GM15510 (cell line): ENCODE data around the gene ACP7.

Experiments used
- POLR2A ChIP-seq: IDR thresholded peaks from 3 replicates; pipeline ENCODE4 v1.6.1; 2011; ENCODE audit warnings: borderline replicate concordance; ENCODE audit not compliant: insufficient read length; ENCODE audit errors: extremely low read depth

ACP7 gene

DNA sequence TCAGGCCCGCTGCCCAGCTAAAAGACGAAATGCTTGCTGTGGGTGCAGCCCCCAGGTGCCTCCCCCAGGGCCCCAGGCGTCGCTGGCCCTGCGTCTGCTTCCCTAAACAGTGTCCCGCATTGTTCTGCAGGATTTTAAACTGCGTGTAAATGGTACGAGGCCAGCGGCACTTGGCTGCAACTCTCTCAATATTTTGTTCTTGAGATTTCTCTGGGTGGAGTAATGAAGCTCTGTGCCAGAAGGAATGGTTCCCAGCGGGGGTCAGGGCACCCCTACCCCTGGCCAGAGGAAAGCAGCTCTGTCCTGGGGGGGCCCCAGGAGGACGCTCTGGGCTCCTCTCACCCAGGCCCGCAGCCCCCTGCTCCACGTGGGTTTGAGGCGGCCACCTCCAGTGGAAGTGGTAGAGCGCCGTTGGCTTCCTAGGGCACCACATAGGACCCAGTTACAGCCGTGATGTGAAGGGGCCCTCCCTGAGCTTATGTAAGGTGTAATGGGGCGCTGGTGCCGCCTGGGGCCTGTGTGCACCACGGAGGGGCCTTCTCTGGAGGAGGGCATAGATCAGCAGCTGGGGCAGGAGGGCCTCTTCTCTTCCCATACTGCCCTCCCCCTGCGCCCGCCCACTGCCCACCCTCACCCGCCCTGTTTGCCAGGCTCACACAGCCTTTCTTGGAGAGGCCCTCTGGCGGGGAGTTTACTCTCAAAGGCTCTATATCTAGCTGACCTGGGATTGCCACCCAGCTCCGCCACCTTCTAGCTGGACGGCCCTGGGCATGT is 61.2 kb downstream of the ACP7 start:
- no peak for TF ChIP-seq POLR2A

DNA sequence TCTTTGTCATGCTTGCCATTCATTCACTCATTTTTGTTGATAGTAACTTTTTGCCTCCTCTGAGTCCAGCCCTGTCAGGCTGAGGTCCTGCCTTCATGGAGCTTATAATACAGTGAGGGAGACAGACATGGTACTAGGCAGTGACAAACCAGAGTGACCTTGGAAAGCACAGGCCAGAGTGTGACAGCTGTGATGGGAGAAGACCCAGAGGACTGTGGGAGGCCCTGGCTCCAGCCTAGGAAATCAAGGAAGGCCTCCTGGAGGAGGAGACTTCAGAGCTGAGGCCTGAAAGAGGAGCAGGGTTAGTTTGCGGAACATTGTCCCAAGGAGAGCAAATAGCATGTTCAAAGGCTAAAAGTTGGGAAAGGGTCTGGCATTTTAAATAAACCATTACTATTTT is 61.9 kb downstream of the ACP7 start:
- no peak for TF ChIP-seq POLR2A

DNA sequence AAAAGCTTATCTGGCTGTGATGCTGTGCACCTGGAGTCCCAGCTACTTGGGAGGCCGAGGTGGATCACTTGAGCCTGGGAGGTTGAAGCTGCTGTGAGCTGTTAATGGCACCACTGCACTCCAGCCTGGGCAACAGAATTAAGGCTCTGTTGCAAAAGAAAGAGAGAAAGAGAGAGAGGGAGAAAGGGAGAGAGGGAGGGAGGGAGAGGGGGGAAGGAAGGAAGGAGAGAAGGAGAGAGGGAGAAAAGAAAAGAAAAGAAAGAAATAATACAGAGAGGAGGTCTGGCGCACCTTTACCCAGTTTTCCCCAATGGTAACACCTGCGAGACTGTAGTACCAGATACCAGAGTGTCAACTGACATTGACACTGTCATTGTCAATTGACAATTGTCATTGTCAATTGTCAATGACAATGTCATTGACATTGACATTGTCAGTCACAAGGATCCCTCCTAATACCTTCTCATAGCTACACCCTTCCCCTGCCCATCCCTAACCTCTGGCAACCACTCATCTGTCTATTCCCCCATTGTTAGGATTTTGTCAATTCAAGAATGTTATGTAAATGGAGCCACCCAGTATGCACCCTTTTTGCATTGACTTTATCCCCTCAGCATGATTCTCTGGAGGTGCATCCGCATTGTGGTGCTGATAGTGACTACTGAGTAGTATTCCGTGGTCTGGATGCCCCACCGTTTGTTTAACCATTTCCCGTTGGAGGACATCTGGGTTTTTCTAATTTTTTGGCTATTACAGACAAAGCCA is 62.7 kb downstream of the ACP7 start:
- TF ChIP-seq POLR2A = no peak

DNA sequence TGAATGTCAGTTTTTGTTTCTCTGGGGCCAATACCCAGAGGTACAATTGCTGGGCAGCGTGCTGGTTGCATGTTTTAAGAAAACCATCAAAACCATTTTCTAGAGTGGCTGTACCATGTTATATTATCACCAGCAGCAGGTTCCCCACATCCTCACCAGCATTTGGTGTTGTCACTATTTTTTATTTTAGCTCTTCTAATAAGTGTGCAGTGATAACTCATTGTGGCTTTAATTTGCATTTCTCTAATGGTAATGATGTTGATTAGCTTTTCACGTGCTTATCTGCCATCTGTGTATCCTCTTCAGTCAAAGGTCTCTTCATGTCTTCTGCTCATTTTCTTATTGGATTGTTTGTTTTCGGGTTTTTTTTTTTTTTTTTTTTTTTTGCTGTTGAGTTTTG is 63.3 kb downstream of the ACP7 start:
- no peak for TF ChIP-seq POLR2A

DNA sequence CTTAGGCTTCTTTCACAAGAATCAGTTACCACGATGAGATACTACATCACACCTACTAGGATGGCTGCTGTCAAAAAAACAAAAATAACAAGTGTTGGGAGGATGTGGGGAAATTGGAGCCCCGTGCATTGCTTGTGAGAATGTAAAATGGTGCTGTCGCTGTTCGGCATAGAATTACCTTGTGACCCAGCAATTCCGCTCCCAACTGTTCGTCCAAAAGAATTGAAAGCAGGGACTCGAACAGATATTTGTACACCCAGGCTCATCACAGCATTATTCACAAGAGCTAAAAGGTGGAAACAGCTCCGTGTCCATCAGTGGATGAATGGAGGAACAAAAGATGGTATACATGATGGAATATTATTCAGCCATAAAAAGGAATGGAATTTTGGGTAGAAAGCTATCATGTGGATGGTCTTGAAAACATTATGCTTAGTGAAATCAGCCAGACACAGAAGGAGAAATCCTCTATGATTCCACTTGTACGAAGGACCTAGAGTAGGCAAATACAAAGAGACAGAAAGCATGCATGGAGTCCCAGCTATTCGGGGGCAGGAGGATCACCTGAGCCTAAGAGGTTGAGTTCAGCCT is 64.9 kb downstream of the ACP7 start:
- TF ChIP-seq POLR2A = no peak

DNA sequence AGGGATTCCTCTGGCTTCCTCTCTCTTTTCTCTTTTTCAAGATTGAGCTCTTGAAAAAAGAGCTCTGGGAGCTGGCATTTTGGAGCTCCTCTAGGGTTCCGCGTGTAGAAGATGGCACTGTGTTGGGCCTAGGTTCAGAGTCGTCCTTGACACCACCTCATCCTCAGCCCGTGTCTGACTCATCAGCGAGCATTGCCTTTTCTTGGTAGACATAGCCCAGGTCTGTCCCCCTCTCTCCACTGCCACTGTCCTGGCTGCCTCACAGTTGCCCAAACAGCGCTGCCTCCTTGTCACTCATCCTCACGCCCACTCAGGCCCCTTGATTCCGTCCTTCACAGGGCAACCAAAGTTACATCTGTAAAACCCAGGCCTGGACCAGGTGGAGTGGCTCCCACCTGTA is 66.1 kb downstream of the ACP7 start:
- no peak for TF ChIP-seq POLR2A

DNA sequence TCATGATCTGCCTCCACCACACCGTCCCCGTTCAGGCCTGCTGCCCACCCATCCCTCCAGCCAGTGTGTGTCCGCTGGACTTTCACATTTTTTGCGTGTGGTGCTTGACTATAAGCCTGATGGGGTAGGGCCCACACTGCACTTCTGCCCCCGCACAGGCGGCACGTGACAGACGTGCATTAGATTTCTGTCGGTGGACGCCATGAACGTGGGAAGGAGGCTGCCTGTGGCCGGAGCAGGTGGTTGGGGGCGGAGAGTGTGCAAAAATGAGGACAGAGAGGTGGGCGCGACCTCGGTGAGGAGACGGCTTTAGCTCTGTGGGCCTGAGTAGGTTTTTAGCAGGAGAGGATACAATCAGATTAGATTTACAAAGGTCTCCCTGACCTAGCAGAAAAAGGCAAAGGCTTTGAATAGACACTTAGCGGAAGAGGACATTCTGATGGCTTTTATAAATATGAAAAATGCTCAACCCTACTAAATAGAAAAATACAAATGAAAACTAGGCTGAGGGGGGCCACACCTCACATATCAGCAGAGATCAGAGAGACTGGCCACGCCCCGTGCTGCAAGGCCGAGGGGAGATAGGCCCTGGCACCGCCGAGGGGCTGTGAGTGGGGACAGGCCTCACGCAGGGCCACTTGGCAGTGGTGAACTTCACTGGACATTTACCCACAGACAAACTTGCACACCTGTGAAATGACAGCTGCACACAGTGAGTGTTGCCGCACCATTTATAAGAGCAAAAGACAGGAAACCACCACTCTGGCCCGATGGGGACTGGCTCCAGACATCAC is 66.8 kb downstream of the ACP7 start:
- no peak for TF ChIP-seq POLR2A

DNA sequence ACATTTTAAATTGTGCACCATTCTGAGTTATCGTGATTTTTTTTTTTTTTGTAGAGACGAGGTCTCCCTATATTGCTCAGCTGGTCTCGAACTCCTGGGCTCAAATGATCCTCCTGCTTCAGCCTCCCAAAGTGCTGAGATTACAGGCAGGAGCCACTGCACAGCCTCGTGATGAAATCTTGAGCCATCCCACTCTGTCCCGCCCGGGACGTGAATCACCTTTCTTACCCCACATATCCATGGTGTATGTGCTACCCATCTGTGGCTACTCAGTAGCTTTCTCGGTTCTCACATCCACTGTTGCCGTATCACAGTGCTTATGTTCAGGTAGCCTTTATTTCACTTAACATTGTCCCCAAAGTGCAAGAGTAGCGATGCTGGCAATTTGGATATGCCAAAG is 67.9 kb downstream of the ACP7 start:
- no peak for TF ChIP-seq POLR2A

DNA sequence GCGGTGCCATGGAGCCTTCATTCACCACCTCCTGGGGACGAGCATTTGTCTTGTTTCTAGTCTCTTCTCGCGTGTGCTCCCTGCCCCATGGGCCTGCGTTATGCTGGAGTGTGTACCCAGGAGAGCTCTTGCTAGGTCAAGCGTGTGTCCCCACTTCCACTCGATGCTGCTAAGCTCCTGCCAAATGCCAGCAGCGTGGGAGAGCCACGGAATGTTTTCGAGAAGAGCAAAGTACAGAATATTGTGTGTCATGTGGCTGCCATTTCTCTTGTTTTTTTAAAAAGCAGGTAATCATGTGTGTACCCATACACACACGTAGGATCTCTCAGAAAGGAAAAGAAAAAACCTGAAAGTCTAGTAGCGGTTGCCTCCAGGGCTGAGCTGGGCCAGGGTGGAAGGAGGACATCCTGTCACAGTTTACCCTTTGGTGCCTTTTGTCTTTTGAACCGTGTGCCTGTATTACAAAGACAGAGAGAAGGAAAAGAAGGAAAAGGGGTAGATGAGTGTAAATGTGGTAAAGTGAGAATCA is 70.0 kb downstream of the ACP7 start:
- TF ChIP-seq POLR2A = no peak

DNA sequence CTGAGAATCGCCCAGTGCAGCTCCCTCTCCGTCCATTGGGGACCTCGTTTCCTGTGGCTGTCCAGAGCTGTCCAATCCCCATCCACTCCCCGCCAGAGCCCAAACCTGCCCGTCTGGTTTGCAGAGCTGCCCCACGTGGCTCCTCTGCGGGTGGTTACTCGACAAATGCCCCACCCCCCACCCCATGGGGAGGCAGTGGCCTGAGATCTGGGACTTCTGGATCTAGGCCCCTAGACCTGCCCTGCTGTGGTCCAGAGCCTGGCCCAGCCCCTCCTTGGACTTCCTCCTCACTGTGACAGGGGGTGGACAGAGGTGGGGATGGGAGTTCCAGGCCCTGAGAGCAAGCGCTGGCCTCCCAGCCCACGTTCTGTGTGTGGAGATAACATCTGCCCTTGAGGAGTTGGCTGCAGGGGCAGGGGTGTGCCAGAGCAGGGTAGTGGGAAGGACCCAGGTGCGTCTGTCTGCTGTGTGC is 70.5 kb downstream of the ACP7 start:
- TF ChIP-seq POLR2A = no peak

DNA sequence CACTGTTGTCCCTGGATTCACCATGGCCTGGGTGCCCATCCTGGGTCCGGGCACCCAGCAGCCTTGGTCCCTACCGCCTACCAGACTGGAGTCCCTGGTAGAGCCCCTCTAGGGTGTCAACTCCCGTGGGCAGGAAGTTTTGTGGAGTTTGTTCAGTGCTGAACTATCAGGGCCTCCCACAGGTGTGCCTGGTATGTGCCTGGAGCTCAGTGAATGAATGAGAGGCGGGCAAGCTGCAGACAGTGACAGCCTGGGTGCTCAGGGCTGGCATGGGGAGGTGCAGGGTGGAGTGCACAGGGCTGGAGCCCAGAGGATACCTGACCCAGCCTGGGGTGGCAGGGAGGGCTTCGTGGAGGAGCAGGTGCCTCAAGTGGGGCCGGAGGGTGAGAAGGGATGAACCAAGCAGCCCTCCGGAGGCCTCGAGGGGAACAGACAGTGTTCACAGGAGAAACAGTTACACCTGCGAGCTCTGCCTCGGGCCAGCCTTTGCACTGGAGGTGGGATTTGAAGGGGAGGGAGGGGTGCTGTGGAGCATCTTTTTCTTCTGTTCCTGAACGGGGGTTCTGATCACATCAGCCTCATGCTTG is 71.0 kb downstream of the ACP7 start:
- TF ChIP-seq POLR2A = no peak

DNA sequence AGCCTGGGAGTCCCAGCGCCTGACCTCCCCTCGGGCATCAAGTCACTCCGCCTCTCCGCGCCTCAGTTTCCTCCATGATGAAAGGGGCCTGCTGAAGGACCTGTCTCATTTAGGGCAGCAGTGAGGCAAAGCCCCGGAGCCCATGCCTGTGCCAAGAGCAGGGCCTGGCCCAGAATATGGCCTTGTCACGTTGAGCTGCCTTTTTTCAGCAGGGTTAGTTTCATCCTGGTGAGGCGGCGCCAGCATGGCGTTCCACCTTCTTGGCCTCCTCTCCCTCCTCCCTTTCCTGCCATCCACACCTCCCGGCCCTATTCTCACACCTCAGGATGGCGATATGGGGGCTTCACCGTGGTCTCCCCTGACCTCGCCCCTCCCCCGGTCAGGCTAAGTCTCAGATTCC is 71.6 kb downstream of the ACP7 start:
- TF ChIP-seq POLR2A = no peak

DNA sequence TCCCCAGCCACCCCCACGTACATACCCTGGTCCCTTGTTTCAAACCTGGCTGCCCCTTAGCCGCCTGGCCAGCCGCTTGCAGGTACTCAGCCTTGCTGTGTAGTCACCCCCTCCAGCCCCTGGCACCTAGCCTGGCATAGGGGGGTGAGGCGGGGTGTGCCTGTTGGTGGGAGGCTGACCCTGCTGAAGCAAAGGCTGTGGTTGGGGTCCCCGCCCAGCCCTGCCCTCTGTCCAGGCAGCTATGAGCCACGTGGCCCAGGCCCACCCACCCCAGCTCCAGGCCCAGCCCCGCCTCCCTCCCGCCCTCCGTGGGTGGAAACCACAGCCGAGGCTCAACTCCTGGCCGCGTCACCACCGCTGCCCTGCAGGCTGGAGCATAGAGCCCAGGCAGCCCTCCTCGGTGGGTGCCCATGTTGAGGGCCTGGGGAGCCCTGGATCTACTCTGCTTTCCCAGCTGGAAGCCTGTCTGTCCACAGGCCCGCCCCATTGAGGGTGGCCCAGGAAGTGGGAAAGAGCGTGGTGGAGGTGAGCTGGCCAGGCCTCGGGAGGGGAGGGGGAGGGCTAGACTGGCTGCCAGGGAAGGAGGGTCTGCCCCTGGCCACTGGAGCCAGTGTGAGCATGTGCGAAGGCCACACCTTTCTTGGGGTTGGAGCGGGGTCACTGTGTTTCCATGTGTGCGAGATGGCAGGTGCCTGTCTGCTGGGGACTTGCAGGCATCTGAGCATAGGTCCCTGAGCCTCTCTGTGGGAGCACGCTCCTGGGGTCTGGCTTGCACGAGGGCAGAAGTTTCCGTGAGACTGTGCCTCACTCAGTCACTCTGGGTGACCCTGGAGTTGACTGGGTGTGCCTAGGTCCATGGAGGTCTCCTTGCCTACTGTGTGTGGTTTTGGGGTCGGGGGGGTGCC is 72.4 kb downstream of the ACP7 start:
- TF ChIP-seq POLR2A = no peak
